Measurements from ENCODE around the gene SH3RF2. TPM values are rescaled to one million over a fixed set of nuclear protein-coding genes. Genes with fewer than 3 reads are reported as not detected.

The SH3RF2 gene
- total and polyA plus RNA-seq, 2 donors (not counting 3 experiments of a cell fraction or from before 2014, with no cell fraction given): 0.54 to 0.84 TPM

DNA sequence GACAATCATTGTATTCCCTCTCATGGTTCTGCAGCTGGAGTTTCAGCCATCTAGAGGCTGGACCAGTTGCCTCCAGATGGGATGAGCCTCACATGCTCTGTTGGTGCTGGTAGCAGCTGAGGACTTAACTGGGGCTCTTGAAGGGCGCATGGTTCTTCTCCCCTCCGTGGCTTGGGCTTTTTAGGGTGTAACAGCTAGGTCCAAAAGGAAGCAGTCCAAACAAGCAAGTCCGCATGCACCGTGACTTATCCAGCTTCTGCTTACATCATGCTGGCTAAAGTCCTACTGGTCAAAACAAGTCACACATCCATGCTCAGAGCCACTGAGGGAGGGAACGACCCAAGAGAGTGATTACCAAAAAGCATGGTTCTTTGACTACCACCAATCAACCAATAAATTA is 31.6 kb upstream of the SH3RF2 start:
- DNase-seq (ENCODE audit: low read depth, low spot score) (no peak), FAIRE-seq (no peak)
- no peaks in the 10 kb centered on the region for H3K4me1 ChIP-seq (ENCODE audit: control insufficient read depth, extremely low read depth, insufficient read depth, low read length)
- no peak overlapping the region for H2AFZ ChIP-seq (ENCODE audit: low read depth, low read length)
- intact Hi-C loops (cut with micrococcal nuclease) (no loop called here), dilution Hi-C loops (cut with MboI; ENCODE audit: extremely low pct_ligation_motif_present, low sequenced_read_pairs) (no loop called here)
- peaks cover 0 to 2% of the 10 kb centered on the region in 2 experiments for H3K27me3 ChIP-seq (ENCODE audit: control insufficient read depth in 2 of 2, insufficient read depth in 2 of 2, low read length in 2 of 2)
- no peaks in the 10 kb centered on the region for H3K79me2 ChIP-seq (ENCODE audit: control insufficient read depth, insufficient read depth, low read length)
- TF ChIP-seq GATA2 (IDR thresholded peaks at IDR 0.05; ENCODE audit: insufficient read depth, insufficient read length, low read depth, low read length) (no peak), MYC (IDR thresholded peaks at IDR 0.05; ENCODE audit: low read depth, low read length) (no peak), JUN (IDR thresholded peaks at IDR 0.05; ENCODE audit: borderline replicate concordance, insufficient read depth, insufficient read length, low read depth) (no peak), POLR2A (IDR thresholded peaks at IDR 0.05; ENCODE audit: low read depth, low read length) (no peak), EZH2 (IDR thresholded peaks at IDR 0.05; ENCODE audit: borderline replicate concordance, low read depth, low read length, severe bottlenecking) (no peak), FOS (IDR thresholded peaks at IDR 0.05; ENCODE audit: borderline replicate concordance, insufficient read depth, low read length) (no peak), POLR2AphosphoS5 (IDR thresholded peaks at IDR 0.05; ENCODE audit: insufficient read depth, low read depth, low read length) (no peak)
- TF ChIP-seq, protein P1, sequence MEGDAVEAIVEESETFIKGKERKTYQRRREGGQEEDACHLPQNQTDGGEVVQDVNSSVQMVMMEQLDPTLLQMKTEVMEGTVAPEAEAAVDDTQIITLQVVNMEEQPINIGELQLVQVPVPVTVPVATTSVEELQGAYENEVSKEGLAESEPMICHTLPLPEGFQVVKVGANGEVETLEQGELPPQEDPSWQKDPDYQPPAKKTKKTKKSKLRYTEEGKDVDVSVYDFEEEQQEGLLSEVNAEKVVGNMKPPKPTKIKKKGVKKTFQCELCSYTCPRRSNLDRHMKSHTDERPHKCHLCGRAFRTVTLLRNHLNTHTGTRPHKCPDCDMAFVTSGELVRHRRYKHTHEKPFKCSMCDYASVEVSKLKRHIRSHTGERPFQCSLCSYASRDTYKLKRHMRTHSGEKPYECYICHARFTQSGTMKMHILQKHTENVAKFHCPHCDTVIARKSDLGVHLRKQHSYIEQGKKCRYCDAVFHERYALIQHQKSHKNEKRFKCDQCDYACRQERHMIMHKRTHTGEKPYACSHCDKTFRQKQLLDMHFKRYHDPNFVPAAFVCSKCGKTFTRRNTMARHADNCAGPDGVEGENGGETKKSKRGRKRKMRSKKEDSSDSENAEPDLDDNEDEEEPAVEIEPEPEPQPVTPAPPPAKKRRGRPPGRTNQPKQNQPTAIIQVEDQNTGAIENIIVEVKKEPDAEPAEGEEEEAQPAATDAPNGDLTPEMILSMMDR (IDR thresholded peaks at IDR 0.05; ENCODE audit: extremely low read depth in 1 of 2, insufficient read depth in 1 of 2, low read depth in 1 of 2, low read length in 2 of 2): no peak
- TF ChIP-seq, protein P2, sequence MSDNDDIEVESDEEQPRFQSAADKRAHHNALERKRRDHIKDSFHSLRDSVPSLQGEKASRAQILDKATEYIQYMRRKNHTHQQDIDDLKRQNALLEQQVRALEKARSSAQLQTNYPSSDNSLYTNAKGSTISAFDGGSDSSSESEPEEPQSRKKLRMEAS (IDR thresholded peaks at IDR 0.05; ENCODE audit: insufficient read depth, insufficient read length): no peak
- H3K36me3 ChIP-seq (ENCODE audit: control insufficient read depth in 2 of 2, extremely low read depth in 1 of 2, insufficient read depth in 2 of 2, low read length in 2 of 2): no peaks in the 10 kb centered on the region
- CTCF ChIA-PET: interaction anchor here (3.6 kb wide), 1 partner anchor 17 kb away, joined by 15 read pairs; no protein-coding TSS in a partner anchor
- no peak overlapping the region for H3K9ac ChIP-seq (replicated peaks; ENCODE audit: extremely low read depth, insufficient read depth, low read length)
- no TSS peak for BruUV-seq (replicated peaks)
- H3K4me2 ChIP-seq (ENCODE audit: insufficient read depth, low read length): no peak overlapping the region
- H3K4me3 ChIP-seq (replicated peaks in 1 of 3; ENCODE audit: insufficient read depth in 1 of 3, low read depth in 1 of 3, low read length in 3 of 3): no peak overlapping the region
- POLR2A ChIA-PET: no interaction called here
- no peaks in the 10 kb centered on the region for H4K20me1 ChIP-seq (replicated peaks; ENCODE audit: control insufficient read depth, extremely low read depth, insufficient read depth, low read length)
- H3K9me1 ChIP-seq (replicated peaks; ENCODE audit: control insufficient read depth, extremely low read depth, insufficient read depth, low read length): no peaks in the 10 kb centered on the region
- no peaks in the 10 kb centered on the region for H3K9me3 ChIP-seq (replicated peaks; ENCODE audit: control insufficient read depth, insufficient read depth, low read length)
- no peak overlapping the region for H3K27ac ChIP-seq (ENCODE audit: insufficient read depth, low read depth, low read length)
